HepG2 (cell line): Measurements from ENCODE around the gene MYH9. TPM values are rescaled to one million over a fixed set of nuclear protein-coding genes. Genes with fewer than 3 reads are reported as not detected.
A peak's percentile ranks its signal among the peaks of the same experiment; 100 is the strongest.

Source experiments
- CCAR2 ChIP-seq: fragments of 200-400 bp; formaldehyde crosslinking; optimal IDR thresholded peaks from 2 replicates; pipeline ENCODE3; 2018; ENCODE audit warnings: low read depth, mild to moderate bottlenecking, low read length, moderate library complexity
- CEBPB ChIP-seq: IDR thresholded peaks from 2 replicates; pipeline ENCODE4 v1.6.1; 2011; ENCODE audit warnings: low read depth, low read length, improper control_type of control experiment, borderline replicate concordance
- E2F5 ChIP-seq: sonication (generic); formaldehyde crosslinking; conservative IDR thresholded peaks from 2 replicates; pipeline ENCODE4 v1.4.0; 2020; ENCODE audit warnings: missing genetic modification reagents
- KDM5A ChIP-seq: fragments of 200-600 bp; sonication (generic); IDR thresholded peaks from 2 replicates; pipeline ENCODE4 v1.7.0; 2018; ENCODE audit warnings: antibody characterized with exemption, mild to moderate bottlenecking, low read length, borderline replicate concordance
- KIAA2018 ChIP-seq: sonication (generic); formaldehyde crosslinking; IDR thresholded peaks from 2 replicates; pipeline ENCODE4 v1.5.0; 2020; ENCODE audit warnings: mild to moderate bottlenecking, missing genetic modification reagents, borderline replicate concordance
- KLF9 ChIP-seq: IDR thresholded peaks from 2 replicates; pipeline ENCODE4 v1.6.1; 2016; ENCODE audit warnings: low read depth
- KMT2B ChIP-seq: IDR thresholded peaks from 2 replicates; pipeline ENCODE4 v1.6.1; 2016; ENCODE audit warnings: missing genetic modification reagents, missing compliant biosample characterization
- PREB ChIP-seq: sonication (generic); formaldehyde crosslinking; IDR thresholded peaks from 2 replicates; pipeline ENCODE4 v1.4.0; 2020; ENCODE audit warnings: missing genetic modification reagents
- ZBTB7B ChIP-seq: sonication (generic); formaldehyde crosslinking; IDR thresholded peaks from 2 replicates; pipeline ENCODE4 v1.4.0; 2020; ENCODE audit warnings: missing genetic modification reagents
- ZFP1 ChIP-seq: IDR thresholded peaks from 2 replicates; pipeline ENCODE4 v1.6.1; 2016
- ZMYM4 ChIP-seq: sonication (generic); formaldehyde crosslinking; IDR thresholded peaks from 2 replicates; pipeline ENCODE4 v1.8.1; 2023; ENCODE audit warnings: mild to moderate bottlenecking, missing genetic modification reagents
- ZNF143 ChIP-seq: sonication (generic); formaldehyde crosslinking; IDR thresholded peaks from 2 replicates; pipeline ENCODE4 v1.4.0; 2020; ENCODE audit warnings: missing genetic modification reagents
- ZNF264 ChIP-seq: sonication (generic); formaldehyde crosslinking; IDR thresholded peaks from 2 replicates; pipeline ENCODE4 v1.4.0; 2020; ENCODE audit warnings: missing genetic modification reagents
- ZNF326 ChIP-seq: sonication (generic); formaldehyde crosslinking; IDR thresholded peaks from 2 replicates; pipeline ENCODE4 v1.4.0; 2020; ENCODE audit warnings: missing genetic modification reagents, borderline replicate concordance
- ZNF546 ChIP-seq: sonication (generic); formaldehyde crosslinking; conservative IDR thresholded peaks from 2 replicates; pipeline ENCODE4 v1.8.1; 2023; ENCODE audit warnings: mild to moderate bottlenecking, missing genetic modification reagents
- ZNF713 ChIP-seq: sonication (generic); formaldehyde crosslinking; IDR thresholded peaks from 2 replicates; pipeline ENCODE4 v1.4.0; 2020; ENCODE audit warnings: mild to moderate bottlenecking, missing genetic modification reagents
- ZNF839 ChIP-seq: sonication (generic); formaldehyde crosslinking; IDR thresholded peaks from 2 replicates; pipeline ENCODE4 v1.4.0; 2020; ENCODE audit warnings: missing genetic modification reagents, mild to moderate bottlenecking, borderline replicate concordance
- polyA plus RNA-seq, 8 experiments: library from polyadenylated mRNA; depleted of rRNA in 3 of 8; stranded (reverse) in 7 of 8; unstranded in 1 of 8; fragments of >200 nt; fragmentation: Illumina TruSeq in 4 of 8; extraction: Trizol in 4 of 8; gene quantifications; 2 replicates each; pipeline versions ENCODE4 v1.2.1 to v1.2.3, GENCODE V29; 2011 to 2016; ENCODE audit warnings: low read depth in 4 of 8, missing spikeins in 1 of 8, mixed read lengths in 1 of 8; ENCODE audit not compliant: insufficient read depth in 1 of 8
- total RNA-seq, 5 experiments: library from RNA; depleted of rRNA; stranded (reverse); fragments of >200 nt; fragmentation: Illumina TruSeq; extraction: Trizol; gene quantifications; 2 replicates each; pipeline ENCODE4 v1.2.3, GENCODE V29; 2016; ENCODE audit warnings: low read depth in 1 of 5
- TF ChIP-seq, protein P1 (sequence below): sonication (generic); formaldehyde crosslinking; IDR thresholded peaks from 2 replicates; pipeline ENCODE4 v1.5.1; 2020; ENCODE audit warnings: mild to moderate bottlenecking, moderate library complexity, missing genetic modification reagents

Gene MYH9
- total and polyA plus RNA-seq, 2 of the 13 experiments (the other 11 are each of a cell fraction or from before 2014, with no cell fraction given): 50.7 to 98.5 TPM

- TF ChIP-seq, protein P1, sequence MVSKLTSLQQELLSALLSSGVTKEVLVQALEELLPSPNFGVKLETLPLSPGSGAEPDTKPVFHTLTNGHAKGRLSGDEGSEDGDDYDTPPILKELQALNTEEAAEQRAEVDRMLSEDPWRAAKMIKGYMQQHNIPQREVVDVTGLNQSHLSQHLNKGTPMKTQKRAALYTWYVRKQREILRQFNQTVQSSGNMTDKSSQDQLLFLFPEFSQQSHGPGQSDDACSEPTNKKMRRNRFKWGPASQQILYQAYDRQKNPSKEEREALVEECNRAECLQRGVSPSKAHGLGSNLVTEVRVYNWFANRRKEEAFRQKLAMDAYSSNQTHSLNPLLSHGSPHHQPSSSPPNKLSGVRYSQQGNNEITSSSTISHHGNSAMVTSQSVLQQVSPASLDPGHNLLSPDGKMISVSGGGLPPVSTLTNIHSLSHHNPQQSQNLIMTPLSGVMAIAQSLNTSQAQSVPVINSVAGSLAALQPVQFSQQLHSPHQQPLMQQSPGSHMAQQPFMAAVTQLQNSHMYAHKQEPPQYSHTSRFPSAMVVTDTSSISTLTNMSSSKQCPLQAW: peak; percentile 88
- TF ChIP-seq PREB (CRISPR knock-in tag): no peak
- 0 out of 2 replicates have a peak, but pooled peaks have one; percentile 43 for TF ChIP-seq ZNF839 (CRISPR knock-in tag)
- TF ChIP-seq ZNF264 (CRISPR knock-in tag): 0 out of 2 replicates have a peak, but pooled peaks have one; percentile 45
- no peak for TF ChIP-seq KIAA2018
- no peak for TF ChIP-seq ZNF326 (CRISPR knock-in tag)
- no peak for TF ChIP-seq KLF9 (CRISPR knock-in tag)
- peak; percentile 97 for TF ChIP-seq ZBTB7B (CRISPR knock-in tag)
- no peak for TF ChIP-seq E2F5 (CRISPR knock-in tag)
- TF ChIP-seq KDM5A: peak; percentile 43; the same call in 1 of the 2 replicates
- no peak for TF ChIP-seq ZNF143 (CRISPR knock-in tag)
- no peak for TF ChIP-seq ZNF546 (CRISPR knock-in tag)
- peak; percentile 65 for TF ChIP-seq ZMYM4 (CRISPR knock-in tag)
- 0 out of 2 replicates have a peak, but pooled peaks have one; percentile 63 for TF ChIP-seq KMT2B (CRISPR knock-in tag)
- TF ChIP-seq ZFP1 (CRISPR knock-in tag): peak; percentile 93
- TF ChIP-seq CEBPB: peak; percentile 86; the same call in 1 of the 2 replicates
- no peak for TF ChIP-seq ZNF713 (CRISPR knock-in tag)
- no peak for TF ChIP-seq CCAR2
Measured at GRCh38 chr22:36419177-36419911, 31.6 kb upstream of the MYH9 start (continued).
